GM19099 (cell line): Measurements from ENCODE around the gene PRKCH.

Experiments used
- POLR2A ChIP-seq: IDR thresholded peaks from 3 replicates; pipeline ENCODE4 v1.6.1; 2011; ENCODE audit warnings: low read depth; ENCODE audit not compliant: insufficient read length; ENCODE audit errors: extremely low read depth

The PRKCH gene

GRCh38 chr14:61406198-61406597, 84.8 kb downstream of the PRKCH start:
- no peak for TF ChIP-seq POLR2A

GRCh38 chr14:61406675-61407074, 85.3 kb downstream of the PRKCH start:
- no peak for TF ChIP-seq POLR2A

GRCh38 chr14:61408498-61408897, 87.1 kb downstream of the PRKCH start:
- TF ChIP-seq POLR2A: no peak

GRCh38 chr14:61409782-61410181, 88.4 kb downstream of the PRKCH start:
- TF ChIP-seq POLR2A: no peak

GRCh38 chr14:61416591-61416990, 95.2 kb downstream of the PRKCH start:
- no peak for TF ChIP-seq POLR2A

- TF ChIP-seq POLR2A: no peak
Observed at GRCh38 chr14:61417141-61417540, 95.8 kb downstream of the PRKCH start.

- TF ChIP-seq POLR2A: no peak
Observed at GRCh38 chr14:61417883-61418455, 96.6 kb downstream of the PRKCH start.

GRCh38 chr14:61418746-61419145, 97.4 kb downstream of the PRKCH start:
- TF ChIP-seq POLR2A: no peak

- no peak for TF ChIP-seq POLR2A
Observed at GRCh38 chr14:61419201-61419600, 97.8 kb downstream of the PRKCH start.

GRCh38 chr14:61420326-61420725, 98.9 kb downstream of the PRKCH start:
- no peak for TF ChIP-seq POLR2A

- TF ChIP-seq POLR2A: no peak
Observed at GRCh38 chr14:61421212-61421923, 100.0 kb downstream of the PRKCH start.

GRCh38 chr14:61426048-61426447, 104.7 kb downstream of the PRKCH start:
- no peak for TF ChIP-seq POLR2A

GRCh38 chr14:61428261-61428660, 106.9 kb downstream of the PRKCH start:
- no peak for TF ChIP-seq POLR2A

GRCh38 chr14:61429316-61429715, 107.9 kb downstream of the PRKCH start:
- TF ChIP-seq POLR2A: no peak

- no peak for TF ChIP-seq POLR2A
Observed at GRCh38 chr14:61430066-61430757, 108.8 kb downstream of the PRKCH start.

GRCh38 chr14:61433169-61433568, 111.8 kb downstream of the PRKCH start:
- no peak for TF ChIP-seq POLR2A
